ENCODE measurements around the gene LDB3. TPM values are rescaled to one million over a fixed set of nuclear protein-coding genes. Genes with fewer than 3 reads are reported as not detected.
A peak's percentile ranks its signal among the peaks of the same experiment; 100 is the strongest.

LDB3 gene
- polyA plus RNA-seq, 10 donors: 305 to 981 (median 737) TPM

- DNase-seq: no peak
These were observed 4.6 kb upstream of the LDB3 start for GRCh38 chr10:86663576-86664339.

DNA sequence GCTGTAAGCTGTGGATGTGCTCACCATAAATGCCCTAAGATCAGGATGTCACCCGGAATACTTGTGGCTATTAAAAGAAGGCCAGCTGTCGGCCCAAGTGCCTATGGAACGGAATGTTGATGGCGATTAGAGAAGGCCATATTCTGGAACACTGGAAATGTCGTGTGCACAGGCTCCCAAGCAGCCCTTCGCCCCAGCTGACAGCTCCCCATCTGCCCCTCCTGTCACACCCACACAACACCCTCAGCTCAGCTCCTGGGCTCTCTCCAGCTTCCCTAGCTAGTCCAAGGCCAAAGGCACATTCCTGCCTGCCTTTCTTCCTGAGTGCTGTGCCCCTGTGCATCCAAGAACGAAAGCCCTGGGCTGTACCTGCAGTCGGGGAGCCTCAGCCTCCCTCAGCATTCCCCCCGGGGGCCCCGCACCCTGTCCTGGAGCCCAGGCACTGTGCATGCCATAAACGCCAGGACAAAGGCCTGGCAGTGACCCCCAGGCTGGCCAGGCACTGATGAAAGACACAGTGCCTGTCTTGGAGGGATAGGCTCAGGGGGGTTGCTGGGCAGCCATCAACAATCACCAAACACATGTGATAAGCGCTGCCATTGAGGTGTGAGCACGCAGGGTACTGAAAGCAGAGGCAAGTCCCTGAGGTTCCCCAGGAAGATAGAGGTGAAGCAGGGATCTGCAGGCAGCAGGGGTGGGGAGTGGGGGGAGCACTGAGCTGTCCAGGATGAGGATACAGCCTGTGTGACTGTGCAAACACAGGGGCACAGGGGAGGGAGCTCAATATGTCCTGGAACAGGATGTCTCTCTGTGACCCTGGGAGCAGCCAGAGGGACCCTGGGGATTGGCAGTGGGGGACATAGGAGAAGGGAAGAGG, 3.7 kb upstream of the LDB3 start:
- peak in 1 of 3 donors; percentile 80 for DNase-seq

DNA sequence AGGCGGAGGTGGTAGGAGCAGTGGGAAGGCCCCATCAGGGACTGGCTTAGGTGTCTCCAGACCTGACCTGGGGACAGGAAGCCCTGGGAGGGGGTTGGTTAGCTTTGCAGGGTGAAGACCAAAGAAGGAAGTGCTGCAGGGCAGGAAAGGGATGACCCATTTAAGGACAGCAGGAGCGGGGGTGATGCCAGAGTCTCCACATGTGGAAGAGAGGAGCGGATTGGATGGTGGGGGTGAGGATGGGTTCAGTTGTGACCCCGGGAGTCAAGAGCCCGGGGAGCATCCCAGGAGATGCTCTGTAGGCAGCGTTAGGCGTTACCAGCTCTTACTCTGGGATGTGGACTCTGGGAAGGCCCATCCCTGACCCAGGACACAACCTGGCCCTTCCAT, 3.1 kb upstream of the LDB3 start:
- no peak for DNase-seq

DNA sequence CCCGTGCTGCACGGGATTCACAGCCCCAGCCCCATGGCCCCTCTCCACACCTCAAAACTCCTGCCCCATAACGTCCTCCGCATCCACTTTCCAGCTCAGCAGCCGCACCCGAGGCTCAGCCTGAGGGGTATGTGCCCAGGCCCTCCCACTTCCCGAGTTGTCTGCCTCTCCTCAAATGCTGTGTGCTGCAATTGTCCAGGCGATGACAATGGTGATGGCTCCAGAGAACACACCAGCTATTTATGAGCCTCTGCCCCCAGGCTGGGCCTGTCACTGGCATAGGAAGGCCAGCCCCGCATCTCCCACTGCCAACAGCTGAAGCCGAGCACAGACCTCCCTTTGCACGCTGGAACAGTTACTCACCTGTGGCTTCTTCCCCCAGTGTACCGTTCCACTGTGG, 2.4 kb upstream of the LDB3 start:
- DNase-seq: no peak

DNA sequence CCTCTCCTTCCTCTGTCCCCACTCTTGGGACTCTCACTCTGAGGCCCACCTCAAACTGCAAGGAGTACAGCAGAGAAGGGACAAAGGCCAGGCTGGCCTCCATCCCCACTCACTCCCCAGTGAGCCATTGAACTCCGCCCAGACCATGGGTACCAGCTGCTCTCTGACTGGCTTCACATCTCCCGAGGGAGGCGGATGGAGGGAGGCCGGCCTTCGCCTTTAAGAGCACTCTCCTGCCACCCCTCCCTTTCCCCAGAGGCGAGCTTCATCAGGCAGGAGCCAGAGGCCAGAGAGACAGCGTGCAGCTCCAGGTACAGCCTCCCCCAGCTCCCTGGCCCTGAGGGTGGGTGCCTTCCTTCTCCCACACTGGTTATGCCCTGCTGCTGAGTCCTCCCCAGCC, 1.8 kb upstream of the LDB3 start:
- DNase-seq: no peak

- DNase-seq: peak; percentile 60 to 75 (median 71)
These were observed 710 bp upstream of the LDB3 start for GRCh38 chr10:86667421-86668181.

- no peak for DNase-seq
These were observed 2.0 kb downstream of the LDB3 start for GRCh38 chr10:86670290-86670811.

DNA sequence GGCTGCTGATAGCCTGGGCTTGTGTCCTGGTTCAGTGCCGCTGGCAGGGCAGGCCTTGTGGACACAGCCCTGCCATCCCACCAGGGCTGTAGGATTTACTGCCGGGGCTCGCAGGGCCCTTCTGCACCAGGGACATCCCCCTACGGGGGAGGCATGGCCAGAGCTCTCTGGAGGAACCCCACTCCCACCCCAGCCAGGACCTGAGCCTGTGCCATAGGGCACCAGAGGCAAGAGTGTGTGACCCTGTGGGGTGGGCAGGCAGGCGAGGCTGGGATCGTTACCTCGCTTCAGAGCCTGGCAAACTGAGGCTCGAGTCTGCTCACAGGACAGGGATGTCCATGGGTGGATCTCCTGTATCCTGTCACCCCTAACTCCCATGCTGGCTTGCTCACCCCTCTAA, 2.6 kb downstream of the LDB3 start:
- no peak for DNase-seq

- DNase-seq: no peak
These were observed 3.1 kb downstream of the LDB3 start for GRCh38 chr10:86671419-86671818.

DNA sequence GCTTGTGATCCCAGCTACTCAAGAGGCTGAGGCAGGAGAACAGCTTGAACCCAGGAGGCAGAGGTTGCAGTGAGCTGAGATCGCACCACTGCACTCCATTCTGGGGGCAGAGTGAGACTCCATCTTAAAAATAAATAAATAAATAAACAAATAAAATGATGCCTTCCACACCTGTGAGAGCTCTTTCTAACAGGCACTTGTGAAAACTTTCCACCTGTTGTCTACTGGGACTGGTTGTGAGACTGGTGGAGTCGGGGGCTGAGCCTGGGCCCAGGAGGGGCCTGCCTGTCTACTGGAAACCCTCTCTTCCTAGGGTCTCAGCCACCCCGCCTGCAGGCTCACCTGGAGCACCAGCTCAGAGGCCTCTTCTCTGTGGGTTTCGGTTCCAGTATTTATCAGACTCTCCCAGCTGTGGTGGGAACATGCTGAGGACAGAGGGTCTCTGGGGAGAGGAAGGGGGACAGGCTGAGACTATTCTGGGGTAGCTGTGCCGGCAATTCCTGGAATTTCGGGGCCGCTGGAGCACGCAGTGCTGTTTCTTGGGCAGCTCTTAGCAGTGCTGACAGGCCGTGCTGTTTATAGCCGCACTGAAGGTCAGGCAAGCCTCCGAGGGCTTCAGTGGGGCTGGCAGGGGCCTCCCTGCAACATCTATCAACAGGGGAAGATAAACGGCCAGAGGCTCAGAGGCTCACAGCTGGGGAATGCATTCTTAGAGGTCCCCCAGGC, 3.8 kb downstream of the LDB3 start:
- peak in 1 of 3 donors; percentile 79 for DNase-seq

GRCh38 chr10:86673216-86673826, 5.0 kb downstream of the LDB3 start:
- DNase-seq: no peak

GRCh38 chr10:86673827-86674581, 5.7 kb downstream of the LDB3 start:
- no peak for DNase-seq

- DNase-seq: peak in 1 of 3 donors; percentile 61
These were observed 6.6 kb downstream of the LDB3 start for GRCh38 chr10:86674912-86675311.

DNA sequence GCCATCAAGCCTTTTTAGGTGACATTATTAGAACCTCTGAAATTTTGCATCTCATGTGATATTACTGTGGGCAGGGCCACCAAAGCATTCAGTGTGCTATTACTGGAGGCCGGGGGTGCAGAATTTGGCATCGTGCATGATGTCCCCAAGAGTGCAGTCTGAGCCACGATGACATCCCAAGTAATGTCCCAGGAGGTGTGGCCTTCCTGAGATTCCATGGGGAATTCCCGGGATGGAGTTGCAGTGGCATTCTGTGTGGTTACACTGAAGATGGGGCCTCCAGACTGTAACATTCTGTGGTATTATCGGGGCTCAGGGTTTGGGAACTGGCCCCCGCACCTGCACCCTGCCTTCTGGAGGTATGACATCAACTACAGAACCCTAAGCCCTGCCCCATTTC, 9.1 kb downstream of the LDB3 start:
- DNase-seq: no peak

- no peak for DNase-seq
These were observed 10.9 kb downstream of the LDB3 start for GRCh38 chr10:86678999-86679792.

DNA sequence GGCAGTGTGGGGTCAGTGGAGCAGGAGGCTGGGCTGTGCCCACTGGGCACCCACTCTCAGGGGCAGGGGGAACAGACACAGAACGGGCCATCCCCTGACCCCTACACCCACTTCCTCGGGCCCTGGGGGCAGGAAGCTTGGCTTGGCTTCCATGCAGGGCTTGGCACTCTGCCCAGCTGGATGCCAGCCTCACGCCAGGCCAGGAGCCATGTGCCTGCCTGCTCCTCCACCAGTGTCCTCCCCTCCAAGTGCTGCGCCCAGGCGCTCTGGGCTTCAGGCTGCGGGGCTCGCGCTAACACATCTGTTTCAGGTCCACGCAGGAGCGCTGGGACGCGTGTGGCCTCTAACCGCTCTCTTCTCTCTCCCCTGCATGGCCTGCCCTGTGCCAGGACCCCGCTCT, 12.7 kb downstream of the LDB3 start:
- DNase-seq: no peak

DNA sequence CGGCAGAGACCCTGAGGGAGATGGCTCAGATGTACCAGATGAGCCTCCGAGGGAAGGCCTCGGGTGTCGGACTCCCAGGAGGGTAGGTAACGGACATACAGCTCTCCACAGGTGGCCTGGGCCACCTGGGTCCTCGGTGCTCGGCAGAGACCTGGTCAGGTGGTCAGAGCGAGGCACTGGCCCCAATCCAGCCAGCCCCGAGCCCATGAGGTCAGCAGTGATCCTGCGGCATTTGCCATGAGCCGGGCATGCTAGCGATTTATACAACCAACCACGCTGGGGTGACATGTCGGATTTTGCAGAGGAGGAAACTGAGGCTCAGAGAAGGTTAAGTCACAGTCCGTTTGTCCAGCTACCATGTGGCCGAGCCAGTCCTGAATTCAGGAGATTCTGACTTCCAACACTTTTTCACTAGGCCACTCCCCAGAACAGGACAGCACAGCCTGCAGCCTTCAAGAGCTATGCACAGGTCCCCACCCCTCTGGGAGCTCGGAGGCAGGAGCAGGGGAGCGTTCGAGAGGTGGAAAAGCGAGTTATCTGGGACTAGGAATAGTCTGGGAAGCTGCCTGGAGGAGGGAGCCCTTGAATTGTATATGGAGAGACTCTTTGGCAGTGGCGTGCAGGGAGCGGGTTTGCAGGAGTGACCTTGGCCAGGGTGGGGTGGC, 13.5 kb downstream of the LDB3 start:
- DNase-seq: no peak

- no peak for DNase-seq
These were observed 14.4 kb downstream of the LDB3 start for GRCh38 chr10:86682675-86683074.

All from muscle of back (tissue), 11 donors.